DMS153 (cell line): ENCODE measurements around the gene HDDC2.

Experiments
- DNase-seq: peaks from one replicate; lab custom pipeline; 2025; lab: John Stamatoyannopoulos, UW

Gene HDDC2

DNA sequence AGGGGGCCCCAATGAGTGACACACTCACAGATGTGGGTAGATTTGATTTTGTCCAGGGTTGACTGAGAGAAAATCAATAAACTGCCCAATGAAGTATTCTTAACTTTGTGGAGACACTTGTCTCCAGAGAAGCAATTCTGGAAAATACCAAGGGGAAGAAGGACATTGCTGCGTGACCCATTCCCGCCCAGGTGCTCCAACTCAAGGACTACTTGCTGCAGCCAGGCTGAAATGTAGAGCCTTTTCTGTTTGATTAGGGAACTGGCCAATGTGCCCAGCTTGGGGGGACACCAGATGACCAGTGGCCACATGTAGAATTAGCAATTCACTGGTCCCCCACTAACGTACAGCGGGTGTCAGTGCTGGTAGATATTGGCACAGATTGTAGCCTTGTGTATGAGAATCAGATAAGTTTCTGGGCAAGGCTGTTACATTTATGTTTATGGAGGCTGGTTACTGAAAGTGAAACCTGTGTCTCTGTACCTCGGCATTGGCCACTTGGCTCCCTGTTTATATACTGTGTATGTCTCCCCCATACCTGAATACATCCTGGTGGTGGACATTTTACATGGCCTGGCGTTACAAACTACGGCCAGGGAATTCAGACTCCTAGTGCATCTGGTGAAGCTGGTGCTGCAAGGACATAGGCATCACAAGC is 32.3 kb downstream of the HDDC2 start:
- DNase-seq = no peak

DNA sequence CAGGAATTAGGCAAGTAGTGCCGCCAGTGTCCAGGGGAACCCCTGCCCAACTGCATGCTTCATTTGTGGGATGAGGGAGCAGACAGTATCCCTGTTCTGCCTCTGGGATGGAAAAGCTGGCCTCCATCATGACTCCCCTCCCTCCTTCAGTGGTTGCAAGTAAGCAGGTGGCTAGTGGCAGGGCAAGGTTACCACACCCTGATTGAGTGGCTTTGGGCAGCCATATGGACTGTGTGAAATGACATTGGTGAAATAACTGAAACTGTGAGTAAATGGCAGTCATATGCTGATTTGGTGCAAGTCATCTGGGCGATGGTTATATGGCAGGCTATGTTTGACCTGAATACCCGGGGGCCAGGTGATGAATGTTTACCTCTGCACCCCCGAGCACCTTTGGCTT is 33.0 kb downstream of the HDDC2 start:
- DNase-seq = no peak

DNA sequence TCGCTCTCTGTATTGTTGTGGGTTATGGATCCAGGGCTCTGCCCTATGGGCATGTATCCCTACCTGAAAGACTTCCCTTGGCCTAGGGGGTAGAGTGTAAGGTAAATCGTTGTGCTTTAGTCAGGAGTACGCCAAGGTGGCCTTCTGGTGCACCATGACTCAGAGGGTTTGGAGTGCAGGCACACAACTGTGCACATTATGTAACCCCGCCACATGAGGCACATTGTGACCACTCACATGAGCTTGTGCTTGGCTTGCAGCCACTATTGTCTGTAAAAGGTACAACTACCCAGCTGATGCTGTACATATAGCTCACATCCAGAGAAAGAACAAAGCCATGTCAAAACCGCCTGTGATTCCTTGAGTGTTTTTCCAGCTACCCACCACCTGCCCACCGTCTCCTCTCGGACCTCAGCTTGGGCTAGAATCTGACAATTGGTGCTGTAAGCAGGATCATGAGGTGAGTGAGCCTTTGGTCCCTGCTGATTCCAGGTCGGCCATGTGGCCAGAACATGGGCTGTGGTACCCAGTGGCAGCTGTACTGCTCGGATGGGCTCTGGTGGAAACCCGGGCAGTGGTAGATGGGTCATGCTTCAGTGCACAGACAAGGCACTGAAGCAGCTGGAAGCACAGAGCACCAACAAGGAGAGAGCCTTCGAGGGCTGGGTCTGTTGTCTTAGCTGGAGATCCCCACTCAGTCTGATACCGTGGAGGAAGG is 33.8 kb downstream of the HDDC2 start:
- DNase-seq = no peak

DNA sequence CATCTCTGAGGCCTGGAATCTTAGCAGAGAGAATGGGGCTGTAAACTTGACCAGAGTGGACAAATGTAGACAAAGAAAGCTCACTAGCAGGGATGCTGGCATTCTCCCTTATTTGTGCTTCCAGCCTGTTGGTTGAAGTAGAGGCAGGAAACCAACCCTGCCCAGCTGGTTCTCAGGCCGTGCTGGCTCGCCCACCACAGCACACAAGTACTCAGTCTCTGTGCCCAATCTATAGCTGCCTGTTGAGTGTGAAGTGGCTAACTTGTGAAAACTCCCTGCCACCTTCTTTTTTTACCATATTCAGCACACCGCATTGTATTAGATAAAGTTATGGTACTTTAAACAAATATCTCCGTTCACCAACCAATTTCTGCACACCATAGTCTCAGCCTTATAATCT is 37.3 kb downstream of the HDDC2 start:
- DNase-seq = no peak

DNA sequence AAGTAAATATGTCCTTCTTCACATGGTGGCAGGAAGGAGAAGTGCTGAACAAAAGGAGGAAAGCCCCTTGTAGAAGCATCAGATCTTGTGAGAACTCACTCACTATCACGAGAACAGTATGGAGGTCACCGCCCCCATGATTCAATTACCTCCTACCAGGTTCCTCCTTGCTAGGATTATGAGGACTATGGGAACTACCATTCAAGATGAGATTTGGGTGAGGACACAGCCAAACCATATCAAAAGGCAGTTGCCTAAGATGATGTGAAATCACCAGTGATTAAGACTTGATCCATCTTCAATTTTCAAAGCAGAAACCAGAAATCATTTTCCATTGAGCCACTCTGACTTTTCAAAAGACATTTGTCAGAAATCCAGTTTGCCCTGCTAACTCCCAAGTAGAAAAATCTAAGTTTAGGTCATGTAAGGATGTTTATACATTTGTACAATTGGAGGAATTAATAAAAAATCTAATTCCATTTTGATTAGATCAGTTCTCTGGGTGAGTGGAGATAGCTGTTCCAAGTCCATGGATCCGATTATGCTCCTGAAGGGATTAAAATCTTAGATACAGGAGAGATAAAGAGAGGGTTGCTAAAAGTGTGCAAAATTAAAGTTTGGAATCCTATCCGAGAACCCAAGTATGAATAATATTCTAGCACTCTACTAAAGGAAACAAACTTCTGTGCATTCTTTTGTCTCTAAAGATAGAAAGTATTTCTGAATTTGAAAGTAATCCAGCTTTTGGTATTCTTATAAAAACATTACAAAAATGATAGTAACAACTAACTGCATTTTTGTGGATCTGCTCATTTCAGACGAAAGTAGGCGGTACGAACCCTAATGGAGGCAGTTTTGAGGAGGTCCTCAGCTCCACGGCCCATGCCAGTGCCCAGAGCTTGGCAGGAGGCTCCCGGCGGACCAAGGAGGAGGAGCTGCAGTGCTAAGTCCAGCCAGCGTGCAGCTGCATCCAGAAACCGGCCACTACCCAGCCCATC is 39.5 kb downstream of the HDDC2 start:
- no peak for DNase-seq

GRCh38 chr6:125259354-125259736 is 42.4 kb downstream of the HDDC2 start:
- DNase-seq = no peak

DNA sequence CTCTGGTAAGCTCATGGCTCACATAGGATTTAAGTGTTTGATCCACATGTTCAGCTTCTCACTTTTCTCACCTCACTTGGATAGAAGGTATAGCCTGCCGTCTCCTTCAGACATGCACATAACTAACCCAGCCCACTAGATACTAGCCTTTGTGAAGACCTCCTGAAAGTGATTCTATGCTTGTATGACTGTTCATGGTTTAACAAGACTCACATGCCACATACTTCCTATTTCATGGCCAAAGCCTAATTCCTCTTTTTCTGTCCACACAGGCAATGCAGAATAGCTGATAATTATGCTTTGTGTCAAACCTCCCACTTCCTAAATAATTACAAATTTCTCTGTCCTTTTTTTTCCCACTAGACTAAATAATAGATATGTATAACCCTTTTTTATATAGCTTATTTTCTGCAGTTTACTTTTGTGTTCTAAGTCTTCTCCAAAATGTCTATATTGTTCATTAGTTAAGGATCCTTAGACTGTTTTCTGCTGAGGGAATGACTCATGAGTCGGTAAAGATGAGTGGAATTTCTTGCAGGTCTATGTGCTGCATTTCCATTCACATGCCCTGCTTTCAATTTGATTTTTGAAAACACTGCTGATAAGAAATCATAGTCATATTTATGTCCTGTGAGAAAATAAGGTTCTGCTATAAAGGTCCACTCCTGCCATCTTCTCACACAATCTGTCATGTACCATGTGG is 43.0 kb downstream of the HDDC2 start:
- no peak for DNase-seq

- DNase-seq = no peak
Observed at GRCh38 chr6:125257351-125257750, 44.4 kb downstream of the HDDC2 start.

GRCh38 chr6:125255201-125255600 is 46.6 kb downstream of the HDDC2 start:
- no peak for DNase-seq

GRCh38 chr6:125254321-125254720 is 47.4 kb downstream of the HDDC2 start:
- no peak for DNase-seq

DNA sequence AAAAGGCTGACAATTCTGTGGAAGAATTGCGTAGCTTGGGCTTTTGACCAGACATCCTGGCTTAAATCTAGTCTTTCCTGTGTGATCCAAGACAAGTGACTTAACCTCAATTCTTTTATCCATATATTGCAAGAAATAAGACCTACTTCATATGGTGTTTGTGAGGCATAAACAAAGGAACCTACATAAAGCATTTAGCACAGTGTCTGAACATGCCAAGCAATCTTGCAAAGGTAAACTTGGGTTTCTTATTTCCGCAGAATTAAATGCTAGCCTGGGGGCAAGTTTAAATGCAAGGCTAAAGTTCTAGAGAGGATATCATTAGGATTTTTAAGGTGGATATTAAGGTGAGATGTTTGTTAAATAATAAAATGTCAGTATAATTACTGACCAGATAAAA is 47.9 kb downstream of the HDDC2 start:
- DNase-seq = no peak

- no peak for DNase-seq
Observed at GRCh38 chr6:125252891-125253290, 48.9 kb downstream of the HDDC2 start.

- DNase-seq = no peak
Observed at GRCh38 chr6:125251516-125252220, 50.1 kb downstream of the HDDC2 start.

DNA sequence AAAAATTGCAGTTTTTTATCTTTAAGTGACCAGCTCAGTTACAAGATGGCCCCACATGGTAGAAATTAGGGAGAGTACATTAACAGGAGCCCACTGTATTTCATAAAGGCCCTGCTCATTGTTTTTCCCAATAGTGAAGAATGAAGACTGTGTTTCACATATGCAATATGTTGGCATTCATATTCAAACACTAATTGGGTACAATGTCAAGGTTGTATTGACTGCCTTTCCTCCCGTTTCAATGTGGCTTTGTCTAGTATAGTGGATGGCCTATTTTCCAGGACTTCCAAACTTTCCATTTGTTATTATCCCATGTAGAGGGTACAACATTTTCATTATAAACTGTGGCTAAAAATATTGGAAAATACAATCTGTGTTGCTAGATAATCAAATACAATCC is 51.3 kb downstream of the HDDC2 start:
- no peak for DNase-seq

DNA sequence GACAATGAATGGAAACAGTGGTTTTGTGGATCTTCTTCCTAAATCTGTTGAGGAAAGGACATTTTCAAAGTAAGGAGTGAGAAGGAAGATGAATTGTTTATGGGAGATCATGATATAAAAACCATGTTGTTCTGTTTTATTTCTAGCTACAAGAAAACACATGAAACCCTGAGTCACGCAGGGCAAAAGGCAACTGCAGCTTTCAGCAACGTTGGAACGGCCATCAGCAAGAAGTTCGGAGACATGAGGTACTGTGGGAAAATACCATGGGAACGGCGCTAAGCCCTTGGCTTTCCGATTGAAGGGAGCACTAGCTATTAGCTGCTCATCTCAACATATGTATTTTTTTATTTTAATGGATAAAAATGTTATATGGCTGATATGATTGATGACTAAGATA is 53.6 kb downstream of the HDDC2 start:
- DNase-seq = no peak

DNA sequence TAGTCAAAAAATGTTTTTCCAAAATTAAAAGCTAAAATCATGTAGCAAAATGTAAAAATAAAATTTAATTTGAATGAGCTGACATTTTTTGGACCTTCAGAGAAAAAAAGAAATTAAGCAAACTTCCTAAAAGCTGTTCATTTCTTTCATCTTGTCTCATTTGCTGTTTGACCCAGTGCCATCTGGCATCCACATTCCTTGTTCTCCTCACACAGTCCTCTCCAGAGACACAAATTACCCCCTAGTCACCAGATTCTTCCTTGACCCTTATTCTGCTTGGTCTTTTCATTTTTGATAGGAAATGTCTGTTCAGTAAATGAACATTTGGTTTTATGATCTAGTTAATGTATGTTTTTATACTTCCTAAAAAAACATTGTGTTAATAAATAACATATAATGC is 55.2 kb downstream of the HDDC2 start:
- no peak for DNase-seq

DNA sequence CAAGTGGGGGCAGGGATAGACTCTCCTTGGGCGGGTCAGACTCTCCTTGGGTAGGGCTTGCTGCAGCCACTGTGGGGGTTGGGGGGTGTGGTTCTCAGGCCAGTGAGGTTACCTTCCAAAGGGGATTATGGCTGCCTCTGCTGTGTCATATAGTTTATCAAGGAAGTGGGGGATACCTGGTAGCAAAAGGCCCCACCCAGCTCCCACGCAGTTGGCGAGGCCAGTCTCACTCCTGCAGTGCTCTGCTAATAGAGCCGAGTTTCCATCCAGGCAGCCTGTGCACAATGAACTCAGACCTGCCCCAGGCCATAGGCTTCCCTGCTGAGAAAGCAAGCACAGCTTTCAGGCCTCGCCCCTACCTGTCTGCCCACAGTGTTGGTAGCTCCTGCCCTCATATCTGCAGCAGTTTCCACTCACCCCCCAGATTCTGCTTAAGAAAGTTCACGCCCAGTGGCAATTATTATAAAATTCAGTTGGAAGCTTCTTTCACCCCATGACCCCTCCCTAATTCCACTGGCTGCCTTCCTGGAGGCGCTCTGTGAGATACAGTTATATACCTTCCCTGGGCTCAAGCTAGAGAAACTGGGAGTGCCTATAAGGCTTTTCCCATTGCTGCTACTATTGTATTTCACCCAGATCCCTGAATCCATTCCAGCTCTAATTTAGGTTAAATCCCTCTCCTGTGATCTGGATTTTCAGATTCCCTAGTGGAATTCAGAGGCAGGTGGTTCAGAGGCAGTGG is 56.1 kb downstream of the HDDC2 start:
- no peak for DNase-seq

GRCh38 chr6:125245109-125245508 is 56.7 kb downstream of the HDDC2 start:
- DNase-seq = no peak

DNA sequence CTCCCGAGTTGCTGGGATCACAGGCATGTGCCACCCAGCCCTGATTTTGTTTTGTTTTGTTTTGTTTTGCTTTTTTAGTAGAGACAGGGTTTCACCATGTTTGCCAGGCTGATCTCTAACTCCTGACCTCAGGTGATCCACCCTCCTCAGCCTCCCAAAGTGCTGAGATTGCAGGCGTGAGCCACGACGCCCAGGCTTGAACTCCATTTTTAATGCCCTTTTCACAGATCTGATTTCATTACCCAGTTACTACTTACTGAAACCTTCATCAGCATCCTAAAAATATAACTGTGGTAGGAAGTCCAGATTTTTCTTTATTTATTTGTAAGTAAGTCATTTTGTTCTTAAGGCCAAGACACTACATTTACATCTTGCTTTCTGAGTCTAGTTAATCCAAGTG is 64.0 kb downstream of the HDDC2 start:
- no peak for DNase-seq

GRCh38 chr6:125236536-125237327 is 65.0 kb downstream of the HDDC2 start:
- no peak for DNase-seq
